ENCODE data around the gene C3orf20.
"Not testable (repeated sequence)": the region's sequence is repeated elsewhere in the genome, so short reads cannot be mapped to it uniquely, and the experiment has no call there.

Gene C3orf20

DNA sequence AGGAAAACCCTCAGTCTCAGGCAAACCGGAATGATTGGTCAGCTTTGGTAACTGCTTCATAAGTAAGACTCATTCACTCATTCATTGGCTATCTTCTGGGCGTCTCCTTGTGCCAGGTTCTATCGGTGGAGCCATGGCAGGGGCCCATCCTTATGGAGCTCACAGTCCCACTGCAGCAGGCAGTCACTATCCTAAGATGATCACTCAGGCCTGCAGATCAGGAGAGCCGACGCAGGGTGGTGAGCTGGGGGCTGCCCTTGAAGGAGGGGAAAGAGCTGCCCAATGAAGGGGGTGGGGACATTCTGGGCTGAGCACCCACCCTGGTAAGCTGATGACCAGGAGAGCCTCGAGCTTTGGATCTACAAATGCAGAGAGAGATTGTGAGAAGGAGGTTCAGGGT, 123.3 kb downstream of the C3orf20 start:
- DNase-seq (ENCODE audit: low read depth) = no peak

GRCh38 chr3:14799146-14799545, 124.2 kb downstream of the C3orf20 start:
- no peak for DNase-seq (ENCODE audit: low read depth)

DNA sequence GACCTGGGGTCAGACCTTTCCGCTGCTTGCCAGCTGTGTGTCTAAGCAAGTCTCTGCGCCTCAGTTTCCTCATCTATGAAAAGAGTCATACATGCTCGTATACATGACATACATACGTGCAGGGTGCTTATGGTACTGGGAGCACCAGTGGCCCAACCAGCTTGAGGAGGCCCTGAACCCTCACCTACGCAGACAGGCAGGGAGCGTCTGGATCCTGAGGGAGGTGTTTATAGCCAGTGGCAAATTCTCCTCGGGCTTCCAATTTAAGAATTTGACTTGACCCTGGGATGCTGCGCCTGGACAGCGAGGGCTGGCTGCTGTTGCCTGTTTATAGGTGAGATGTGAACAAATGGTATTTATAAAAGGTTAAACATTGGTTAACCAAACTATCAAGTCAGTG, 126.1 kb downstream of the C3orf20 start:
- DNase-seq (ENCODE audit: low read depth) = no peak

- no peak for DNase-seq (ENCODE audit: low read depth)
Observed at GRCh38 chr3:14801668-14802380, 126.9 kb downstream of the C3orf20 start.

DNA sequence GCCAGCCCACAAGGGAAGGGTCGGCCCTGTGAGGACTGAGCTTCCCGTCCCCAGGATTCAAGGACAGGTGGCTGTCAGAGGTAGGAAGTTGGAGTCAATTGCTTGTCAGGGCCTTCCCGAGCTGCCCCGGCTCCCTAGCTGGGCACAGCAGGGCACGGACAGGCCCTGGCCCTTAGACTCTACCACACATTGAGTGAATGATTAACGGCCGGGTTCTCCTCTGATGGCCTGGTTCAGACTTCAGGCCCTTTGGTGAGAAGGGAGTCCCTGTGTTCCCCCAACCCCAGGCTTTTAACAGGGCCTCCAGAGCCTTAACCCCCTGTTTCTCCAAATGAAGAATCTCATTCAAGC, 127.4 kb downstream of the C3orf20 start:
- DNase-seq (ENCODE audit: low read depth) = no peak

DNA sequence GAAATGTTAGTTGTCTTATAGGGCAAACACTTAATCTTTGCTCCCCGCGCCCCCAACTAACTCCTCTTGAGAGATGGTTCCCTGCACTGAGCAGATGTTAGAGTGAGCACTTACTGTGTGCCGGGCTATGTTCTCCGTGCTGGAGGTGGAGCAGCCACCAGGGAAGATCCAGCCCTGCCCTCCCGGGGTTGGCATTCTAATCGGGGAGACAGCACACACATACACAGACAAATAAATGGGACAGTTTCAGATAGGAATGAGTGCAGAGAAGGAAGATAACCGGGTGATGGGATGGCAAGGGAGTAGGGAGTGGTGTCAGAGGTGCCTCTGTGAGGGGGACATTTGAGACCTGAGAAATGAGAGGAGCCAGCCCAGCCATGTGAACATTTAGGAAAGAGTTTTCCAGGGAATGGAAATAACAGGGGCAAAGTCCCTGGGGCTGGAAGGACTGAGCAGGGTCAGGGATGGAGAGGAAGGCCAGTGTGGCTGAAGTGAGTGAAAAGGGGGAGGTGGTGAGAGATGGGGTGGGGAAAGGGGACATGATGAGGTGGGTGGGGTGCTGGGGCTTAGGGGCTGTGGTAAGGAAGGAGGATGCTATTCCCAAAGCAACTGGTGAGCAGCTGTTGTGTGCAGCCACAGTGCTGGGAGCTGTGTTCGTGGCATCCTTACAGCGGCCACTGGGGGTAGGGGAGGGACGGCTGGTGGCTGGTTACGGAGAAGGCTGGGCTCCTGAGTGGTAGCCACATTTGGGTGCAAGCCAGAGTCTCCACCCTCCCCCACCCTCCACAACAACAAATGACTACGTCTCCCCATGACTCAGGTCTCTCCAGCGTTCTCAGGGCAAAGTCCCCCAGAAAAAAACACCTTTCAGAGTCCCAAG, 128.4 kb downstream of the C3orf20 start:
- DNase-seq (ENCODE audit: low read depth) = no peak

- DNase-seq (ENCODE audit: low read depth) = no peak
Observed at GRCh38 chr3:14803981-14804834, 129.3 kb downstream of the C3orf20 start.

- no peak for DNase-seq (ENCODE audit: low read depth)
Observed at GRCh38 chr3:14804835-14805780, 130.2 kb downstream of the C3orf20 start.

DNA sequence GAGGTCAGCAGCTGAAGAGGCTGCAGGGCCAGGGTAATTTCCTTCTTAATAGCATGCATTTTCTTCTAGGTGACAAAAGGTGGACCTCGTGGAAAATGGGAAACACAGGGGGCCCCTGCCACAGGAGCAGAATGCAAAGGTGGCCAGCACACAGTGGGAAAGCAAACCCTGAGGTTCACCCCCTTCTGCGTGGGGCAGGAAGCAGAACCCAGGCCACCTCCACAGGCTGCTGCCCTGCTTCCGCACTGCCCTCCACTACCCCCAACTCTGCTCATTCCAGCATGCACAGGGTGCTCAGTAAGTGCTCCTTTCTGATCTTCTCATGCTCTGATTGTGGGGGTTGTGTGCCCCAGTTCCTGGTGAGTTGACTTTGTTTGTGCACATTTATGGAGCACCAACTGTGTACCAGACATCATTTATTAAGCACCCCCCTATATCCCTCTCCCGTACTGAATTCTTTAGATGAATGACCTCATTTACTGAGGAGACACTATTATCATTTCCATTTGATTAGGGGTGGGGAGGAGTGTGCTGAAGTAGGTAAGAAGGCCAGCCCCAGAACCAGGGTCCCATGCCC, 131.1 kb downstream of the C3orf20 start:
- no peak for DNase-seq (ENCODE audit: low read depth)

DNA sequence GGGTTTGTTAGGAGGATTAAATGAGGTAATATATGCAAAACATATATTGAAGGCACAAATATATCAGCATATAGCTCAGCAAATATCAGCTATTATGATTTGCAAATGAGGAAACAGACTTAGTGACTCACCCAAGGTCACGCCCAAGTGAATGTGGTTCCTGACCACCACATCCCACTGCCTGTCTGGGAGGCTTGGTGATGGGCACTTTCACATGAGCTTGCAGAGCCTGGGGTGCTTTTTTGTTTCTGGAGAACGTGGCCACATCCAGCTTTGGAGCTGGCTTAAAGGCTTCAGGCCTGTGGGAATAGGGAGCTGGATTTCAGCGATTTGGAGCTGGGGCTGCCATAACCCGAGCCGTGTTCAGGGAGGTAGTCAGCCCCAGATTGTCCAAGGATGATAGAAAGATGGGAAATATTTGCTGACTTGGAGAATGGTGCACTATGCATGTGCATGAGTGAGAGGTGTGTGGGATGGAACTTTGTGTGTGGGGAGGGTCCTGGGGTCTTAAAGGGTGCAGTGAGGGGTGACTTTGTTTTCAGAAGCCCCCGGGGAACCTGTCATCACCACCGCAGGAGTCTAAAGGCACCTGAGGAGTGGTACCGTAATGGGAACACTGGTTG, 131.8 kb downstream of the C3orf20 start:
- no peak for DNase-seq (ENCODE audit: low read depth)

GRCh38 chr3:14808025-14808424, 133.1 kb downstream of the C3orf20 start:
- no peak for DNase-seq (ENCODE audit: low read depth)

DNA sequence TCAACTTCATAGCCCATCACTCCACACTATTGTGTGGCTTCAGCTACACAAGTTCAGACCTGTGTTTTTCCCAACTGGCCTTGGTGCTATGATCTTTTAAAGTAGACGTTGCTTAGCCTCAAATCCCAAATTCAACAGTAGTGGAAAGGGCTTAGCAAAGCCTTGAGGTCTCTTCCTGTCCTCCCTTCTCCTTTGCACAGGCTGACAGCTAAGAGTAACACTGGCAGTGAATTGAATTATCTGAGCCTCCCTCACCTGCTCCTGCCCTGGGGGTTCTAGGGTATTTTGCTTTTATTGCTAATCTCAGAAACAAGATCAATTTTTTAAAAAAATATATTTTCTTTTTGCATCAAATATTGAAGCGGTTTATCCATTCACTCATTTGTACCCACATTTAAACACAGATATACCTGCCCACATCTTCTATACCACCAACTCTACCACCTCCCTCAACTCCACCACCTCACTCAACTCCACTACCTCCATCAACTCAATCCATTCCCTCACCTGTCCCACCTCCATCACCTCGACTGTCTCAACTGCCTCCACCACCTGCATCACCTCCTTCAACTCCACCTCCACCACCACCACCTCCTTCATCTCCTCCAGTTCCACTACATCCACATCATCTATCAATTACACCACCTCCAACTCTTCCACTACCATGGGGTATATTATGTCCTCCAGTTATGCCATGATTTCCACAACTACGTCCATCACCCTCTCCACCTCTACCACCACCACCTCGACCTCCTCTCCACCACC, 133.7 kb downstream of the C3orf20 start:
- no peak for DNase-seq (ENCODE audit: low read depth)

- DNase-seq (ENCODE audit: low read depth) = not testable (repeated sequence)
Observed at GRCh38 chr3:14809611-14810010, 134.7 kb downstream of the C3orf20 start.

- DNase-seq (ENCODE audit: low read depth) = no peak
Observed at GRCh38 chr3:14810070-14810791, 135.3 kb downstream of the C3orf20 start.

GRCh38 chr3:14810801-14811661, 136.1 kb downstream of the C3orf20 start:
- no peak for DNase-seq (ENCODE audit: low read depth)

DNA sequence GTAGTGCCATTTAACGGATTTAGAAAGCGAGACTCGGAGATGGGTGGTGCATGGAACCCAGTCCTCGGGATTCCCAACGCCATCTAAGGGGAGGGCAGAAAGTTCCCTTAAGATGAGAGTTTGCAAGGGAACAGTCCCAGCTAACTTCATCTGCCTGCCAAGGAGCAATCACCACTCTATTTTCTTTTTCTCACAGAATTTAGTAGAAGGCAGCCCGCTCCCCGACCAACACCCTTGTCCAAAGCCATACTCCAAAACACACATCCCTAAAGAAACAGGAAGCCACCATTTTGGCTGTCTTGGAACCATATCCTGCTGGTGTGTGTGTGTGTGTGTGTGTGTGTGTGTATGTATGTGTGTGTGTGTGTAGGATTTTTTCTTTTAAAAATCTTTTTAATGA, 136.7 kb downstream of the C3orf20 start:
- no peak for DNase-seq (ENCODE audit: low read depth)

- no peak for DNase-seq (ENCODE audit: low read depth)
Observed at GRCh38 chr3:14812196-14812790, 137.4 kb downstream of the C3orf20 start.

DNA sequence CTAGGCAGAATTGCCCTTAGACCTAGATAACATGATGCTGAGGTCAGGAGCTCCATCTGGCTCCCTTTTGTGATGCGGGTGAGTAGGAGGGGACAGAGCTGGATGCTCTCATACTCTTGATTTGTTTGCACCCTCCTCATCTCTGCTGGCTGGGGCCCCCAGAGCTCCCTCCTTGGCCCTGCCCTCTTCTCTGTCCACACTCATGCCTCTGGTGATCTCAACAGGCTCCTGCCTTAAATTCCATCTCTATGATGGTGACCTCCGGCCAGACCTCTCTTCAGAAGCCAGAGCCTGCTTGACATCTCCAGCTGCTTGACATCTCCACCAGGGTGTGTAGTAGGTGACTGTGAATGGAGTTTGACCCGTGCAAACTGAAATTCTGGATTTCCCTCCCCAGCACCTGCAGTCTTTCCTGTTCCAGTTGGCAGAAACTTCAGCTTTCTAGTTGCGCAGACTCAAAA, 139.5 kb downstream of the C3orf20 start:
- DNase-seq (ENCODE audit: low read depth) = no peak

Measured in non-pigmented ciliary epithelial cell (primary cell).